Fibroblast of skin of right biceps (primary cell): ENCODE measurements around the gene KRT34.
A peak's percentile ranks its signal among the peaks of the same experiment; 100 is the strongest.
"Not testable (repeated sequence)": the region's sequence is repeated elsewhere in the genome, so short reads cannot be mapped to it uniquely, and the experiment has no call there.

Source experiments
- DNase-seq: peaks from one replicate; pipeline ENCODE4 v3.0.0-alpha.2; 2013

KRT34 gene

DNA sequence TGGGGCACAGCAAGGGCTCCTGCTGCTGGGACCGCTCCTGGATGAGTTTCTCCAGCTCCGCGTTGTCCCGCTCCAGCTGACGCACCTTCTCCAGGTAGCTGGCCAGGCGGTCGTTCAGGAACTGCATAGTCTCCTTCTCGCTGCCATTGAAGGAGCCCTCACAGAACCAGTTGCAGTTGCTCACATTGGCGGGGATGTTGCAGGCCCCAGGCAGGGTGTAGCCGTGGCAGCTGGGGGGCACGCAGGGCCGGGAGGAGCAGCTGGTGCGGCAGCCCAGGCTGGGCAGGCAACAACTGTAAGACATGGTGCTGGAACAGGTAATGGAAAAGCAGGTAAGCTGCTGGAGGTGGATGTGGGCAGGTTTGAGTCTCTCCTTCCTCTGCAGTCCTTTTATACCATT, at the start of gene KRT34:
TSS of gene KRT34 (minus strand) at position 364 of the 400 bp plus-strand sequence. CDS start at position 304, 60 bp downstream.
- not testable (repeated sequence) for DNase-seq

GRCh38 chr17:41430376-41430775, 48.3 kb upstream of the KRT34 start:
- not testable (repeated sequence) for DNase-seq

DNA sequence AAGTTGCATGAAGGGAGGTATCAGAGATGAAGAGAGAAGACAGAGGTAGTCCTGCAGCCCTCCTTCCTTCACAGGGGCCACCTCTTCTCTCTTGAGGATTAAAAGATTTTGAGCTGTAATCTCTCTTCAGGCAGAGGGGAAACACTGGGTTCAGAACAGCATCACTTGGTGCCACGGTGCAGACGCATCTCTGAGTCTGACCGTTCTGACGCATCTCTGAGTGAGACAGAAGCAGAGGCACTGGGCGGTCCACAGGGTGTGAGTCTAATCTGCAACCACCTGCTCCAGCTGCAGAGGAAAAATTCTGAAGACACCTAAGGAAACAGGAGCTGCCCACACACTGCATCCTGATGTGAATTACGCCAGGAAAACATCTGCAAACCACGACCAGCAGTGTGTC, 47.6 kb upstream of the KRT34 start:
- DNase-seq: no peak

DNA sequence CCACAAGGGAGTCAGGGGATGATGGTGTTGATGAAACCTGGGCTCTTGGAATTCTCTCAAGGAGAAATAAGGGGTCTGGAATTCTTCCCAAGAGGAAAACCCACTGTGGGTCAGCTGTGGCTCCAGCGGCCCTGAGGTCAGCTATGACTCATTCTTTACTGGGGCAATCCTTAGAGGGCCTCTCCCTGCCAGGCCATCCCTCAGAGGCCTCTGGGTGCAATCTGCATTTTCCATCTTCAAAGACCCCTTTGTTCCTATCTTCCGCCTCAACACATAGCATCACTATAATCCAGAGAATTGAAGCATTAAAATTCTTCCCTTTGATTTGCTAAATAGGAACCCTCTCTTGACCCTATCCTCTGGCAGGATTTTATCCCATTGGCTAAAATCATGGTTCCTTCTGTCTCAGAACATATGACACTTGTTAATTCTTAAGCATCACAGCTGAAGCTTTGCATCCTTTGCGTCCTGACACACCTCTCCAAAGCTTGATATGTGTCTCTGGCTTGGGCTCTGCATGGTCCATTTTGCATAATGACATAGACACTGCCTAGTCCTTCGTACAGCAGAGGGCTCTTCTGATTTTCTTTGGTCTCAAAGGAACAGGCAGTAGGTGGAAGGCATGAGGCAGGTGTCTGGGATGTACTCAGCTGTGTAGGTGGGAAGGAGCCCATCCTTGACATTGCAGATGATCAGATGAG, 46.6 kb upstream of the KRT34 start:
- peak; percentile 27 for DNase-seq

- DNase-seq: no peak
These were observed 42.1 kb upstream of the KRT34 start, which contains the start of gene KRT37 for GRCh38 chr17:41424111-41424635. TSS of gene KRT37 (minus strand) at chr17:41424585. CDS start at chr17:41424523, 62 bp downstream.

DNA sequence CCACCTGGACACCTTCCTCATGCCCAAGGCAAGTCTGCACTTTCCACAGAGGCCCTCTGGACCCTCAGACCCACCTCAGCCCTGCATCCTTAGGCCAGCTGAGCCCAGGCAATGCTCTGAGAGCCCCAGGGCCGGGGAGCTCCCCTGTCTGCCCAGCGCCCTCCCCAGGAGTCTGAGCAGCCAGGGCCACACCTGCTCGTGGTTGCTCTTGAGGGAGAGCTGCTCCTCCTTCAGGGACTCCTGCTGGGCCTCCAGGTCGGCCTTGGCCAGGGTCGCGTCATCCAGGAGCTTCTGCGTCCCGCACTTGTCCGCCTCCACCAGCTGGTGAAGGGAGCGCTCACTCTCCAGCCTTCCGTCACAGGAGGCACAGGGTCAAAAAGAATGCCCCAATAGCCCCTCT, 40.5 kb upstream of the KRT34 start:
- DNase-seq: not testable (repeated sequence)

GRCh38 chr17:41421617-41422016, 39.5 kb upstream of the KRT34 start:
- no peak for DNase-seq

GRCh38 chr17:41421116-41421515, 39.0 kb upstream of the KRT34 start:
- peak; percentile 54 for DNase-seq

DNA sequence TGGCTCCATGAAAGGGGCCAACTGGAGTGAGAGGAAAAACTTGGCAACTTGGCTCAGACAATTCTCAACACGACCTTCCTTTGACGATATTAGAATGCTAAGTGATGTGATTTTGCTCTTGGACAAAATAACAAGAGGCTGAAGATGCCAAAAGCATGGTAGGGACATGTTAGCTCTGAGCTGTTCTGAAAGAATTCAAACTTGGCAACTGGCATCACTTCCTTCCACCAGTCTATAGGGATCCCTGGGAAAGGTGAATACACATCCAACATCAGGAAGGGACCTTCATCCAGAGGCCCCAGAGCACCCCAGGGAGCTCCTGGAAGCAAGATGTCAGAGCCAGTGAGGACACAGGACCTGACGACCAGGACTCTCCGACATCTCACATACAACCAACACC, 38.0 kb upstream of the KRT34 start:
- DNase-seq: peak; percentile 30

GRCh38 chr17:41419716-41420115, 37.6 kb upstream of the KRT34 start:
- DNase-seq: no peak

- DNase-seq: no peak
These were observed 36.2 kb upstream of the KRT34 start for GRCh38 chr17:41418116-41418860.

DNA sequence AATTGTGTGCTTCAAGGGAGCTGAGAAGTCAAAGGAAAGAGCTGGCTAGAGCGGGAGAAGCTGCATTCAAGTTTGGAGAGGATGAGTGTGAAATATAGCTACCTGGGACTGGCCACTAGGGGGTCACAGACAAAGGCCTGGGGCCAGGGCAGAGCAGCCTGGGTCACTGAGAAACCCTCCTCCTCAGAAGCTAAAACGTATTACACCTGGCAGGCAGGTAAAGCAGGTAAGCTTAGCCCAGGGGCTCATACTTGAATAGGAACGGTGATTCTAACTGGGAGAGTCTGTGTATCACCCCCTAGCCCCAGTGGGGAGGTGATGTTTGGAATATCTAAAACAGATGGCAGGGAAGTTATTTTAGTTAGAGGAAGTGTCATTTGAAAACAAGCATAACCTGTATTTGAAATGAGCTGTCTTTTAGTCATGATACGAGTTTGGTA, 35.5 kb upstream of the KRT34 start:
- DNase-seq: peak; percentile 29

DNA sequence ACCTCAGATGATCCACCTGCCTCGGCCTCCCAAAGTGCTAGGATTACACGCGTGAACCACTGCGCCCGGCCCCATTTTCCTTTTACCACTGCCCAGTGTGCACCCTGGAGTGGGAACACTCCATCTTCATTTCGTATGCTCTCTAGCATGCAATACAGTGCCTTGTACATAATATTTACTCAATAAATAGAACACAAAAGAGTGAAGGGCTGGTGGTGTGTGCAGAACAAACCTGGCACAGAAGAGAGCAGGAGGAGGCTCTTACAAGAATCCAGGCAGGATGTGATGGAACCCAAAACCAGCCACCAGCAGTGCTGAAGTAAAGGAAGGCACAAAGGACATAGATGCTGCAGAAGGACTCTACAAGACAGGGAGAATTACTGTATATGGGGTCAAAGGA, 35.0 kb upstream of the KRT34 start:
- no peak for DNase-seq

- no peak for DNase-seq
These were observed 34.4 kb upstream of the KRT34 start for GRCh38 chr17:41416479-41416878.

DNA sequence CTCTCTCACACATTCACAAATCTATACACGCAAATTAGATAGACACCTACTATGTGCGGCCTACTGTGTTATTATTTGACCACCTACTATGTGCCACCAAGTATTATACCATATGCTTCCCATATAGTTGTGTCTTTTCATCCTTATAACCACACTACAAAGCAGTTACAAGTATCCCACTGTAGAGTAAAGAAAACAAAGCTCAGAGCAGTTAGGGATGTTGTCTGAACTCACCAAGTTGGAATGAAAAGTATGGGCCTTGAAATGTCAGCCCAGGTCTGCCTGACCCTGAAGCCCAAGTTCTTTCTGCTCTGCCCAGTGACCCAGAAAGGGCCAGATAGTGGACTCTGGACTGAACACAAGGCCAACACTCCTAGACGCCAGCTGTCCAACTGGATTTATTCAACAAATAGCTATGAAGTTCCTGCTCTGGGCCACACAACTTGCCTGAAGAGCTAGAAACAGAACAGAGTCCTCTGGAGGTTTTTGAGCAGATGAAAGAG, 33.8 kb upstream of the KRT34 start:
- peak; percentile 35 for DNase-seq

- no peak for DNase-seq
These were observed 33.3 kb upstream of the KRT34 start for GRCh38 chr17:41415411-41415810.

DNA sequence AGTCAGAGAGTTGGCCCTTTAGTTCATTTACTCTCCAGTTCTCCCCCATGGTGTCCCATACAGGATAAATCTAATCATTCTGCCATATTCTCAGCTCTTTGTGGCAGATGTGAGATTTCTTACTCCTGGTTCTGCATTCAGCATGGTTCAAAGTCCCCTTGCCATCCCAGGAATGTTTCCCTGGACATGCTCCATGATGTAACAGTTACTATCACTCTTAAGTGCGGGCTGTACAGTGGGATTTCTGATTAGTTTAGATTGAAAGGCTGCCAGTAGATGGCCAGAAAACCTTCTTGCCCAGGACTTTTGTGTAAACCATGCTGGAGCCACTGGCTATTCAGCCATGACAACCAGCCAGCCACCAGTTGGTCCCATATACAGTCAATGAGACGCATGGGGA, 31.9 kb upstream of the KRT34 start:
- DNase-seq: no peak

- peak; percentile 24 for DNase-seq
These were observed 31.3 kb upstream of the KRT34 start for GRCh38 chr17:41413353-41413957.

GRCh38 chr17:41411072-41411840, 29.1 kb upstream of the KRT34 start:
- no peak for DNase-seq

DNA sequence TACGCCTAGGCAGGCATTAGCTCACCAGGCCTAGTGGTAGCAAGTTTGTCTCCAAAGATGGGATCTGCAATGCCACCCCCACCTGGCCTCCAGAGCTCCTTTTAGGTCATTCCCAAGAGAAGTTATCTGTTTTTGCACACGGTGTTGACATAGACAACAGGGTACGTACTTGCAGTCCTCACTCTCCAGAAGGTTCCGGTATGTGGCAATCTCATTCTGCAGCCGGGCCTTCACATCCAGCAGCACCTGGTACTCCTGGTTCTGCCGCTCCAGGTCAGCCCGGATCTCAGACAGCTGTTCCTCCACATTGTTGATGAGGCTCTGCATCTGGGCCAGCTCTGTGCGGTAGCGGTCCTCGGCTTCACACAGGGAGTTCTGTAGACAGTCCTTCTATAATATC, 25.1 kb upstream of the KRT34 start:
- no peak for DNase-seq

DNA sequence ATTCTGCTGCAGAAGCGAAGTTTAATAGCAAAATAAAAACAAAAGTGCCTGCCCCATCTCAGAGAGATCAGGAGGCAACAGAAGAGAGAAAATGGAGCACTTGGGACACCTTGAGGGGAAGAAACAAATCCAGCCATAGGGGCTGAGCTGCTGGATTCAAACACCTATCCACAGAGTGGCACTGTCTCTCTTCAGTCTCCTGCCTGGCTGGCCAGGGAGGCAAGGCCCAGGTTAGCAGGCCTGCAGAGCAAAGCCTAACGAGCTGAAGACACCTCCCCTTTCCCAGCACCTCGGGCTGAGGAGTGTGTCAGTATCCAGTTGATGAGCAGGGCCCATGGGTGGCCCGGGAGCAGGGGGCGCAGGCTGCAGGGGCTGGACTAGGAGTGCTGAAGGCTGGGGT, 24.1 kb upstream of the KRT34 start:
- peak; percentile 25 for DNase-seq

DNA sequence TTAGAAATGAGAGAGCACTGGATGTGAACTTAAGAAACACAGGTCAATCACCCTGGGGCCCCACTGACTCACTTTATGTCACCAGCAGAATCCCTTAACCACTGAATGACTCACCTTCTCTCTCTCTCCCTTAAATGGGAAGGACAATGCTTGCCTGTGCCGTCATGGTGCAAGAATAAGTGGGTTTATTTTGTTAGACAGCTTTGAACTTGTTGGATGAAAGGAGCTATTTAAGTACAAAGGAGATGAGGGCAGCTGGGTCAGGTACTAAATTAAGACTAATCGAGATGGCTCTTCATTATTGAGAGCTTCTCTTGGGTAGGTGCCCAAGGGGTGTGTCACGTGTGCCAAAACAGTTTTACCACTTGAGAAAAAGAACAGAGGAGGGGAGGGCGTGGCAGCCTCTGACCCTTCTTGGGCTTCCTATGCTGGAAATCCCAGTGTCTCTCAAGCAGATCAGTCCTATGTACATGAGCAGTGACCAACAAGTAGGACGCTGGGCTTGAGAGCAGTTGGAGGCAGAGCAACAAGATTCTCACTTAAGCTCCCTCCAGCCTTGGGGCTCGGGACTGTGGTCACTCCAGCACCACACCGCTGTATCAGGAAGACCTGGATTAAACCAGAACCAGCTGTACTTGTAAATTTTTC, 22.0 kb upstream of the KRT34 start:
- peak; percentile 98 for DNase-seq
